Measurements from ENCODE around the gene FARS2.

The FARS2 gene

DNA sequence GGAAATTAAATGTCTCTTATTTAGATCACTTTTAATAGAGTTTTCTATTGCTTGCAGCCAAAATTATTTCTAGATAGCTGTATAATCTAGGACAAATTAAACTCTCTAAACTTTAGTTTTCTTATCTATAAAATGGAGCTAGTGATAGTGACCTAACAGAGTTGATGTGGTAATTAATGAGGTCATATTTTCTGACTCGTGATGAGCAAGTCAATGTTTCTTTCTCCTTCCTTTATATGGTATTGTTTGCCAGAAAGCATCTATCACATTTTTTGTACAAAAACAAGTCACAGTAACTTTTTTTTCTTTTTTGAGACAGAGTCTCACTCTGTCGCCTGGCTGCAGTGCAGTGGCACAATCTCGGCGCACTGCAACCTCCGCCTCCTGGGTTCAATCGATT, 267.7 kb downstream of the FARS2 start:
- Mint-ChIP-seq H3K36me3 (peaks cover 13% of the 10 kb centered on the region), H3K27ac (no peak overlapping the region), H3K4me1 (peaks cover 10% of the 10 kb centered on the region), H3K9me3 (no peaks in the 10 kb centered on the region), H3K4me3 (no peak overlapping the region), H3K27me3 (no peaks in the 10 kb centered on the region)
- DNase-seq (ENCODE audit: low spot score in 2 of 2) (no peak), ATAC-seq (ENCODE audit: low read depth) (no peak)

DNA sequence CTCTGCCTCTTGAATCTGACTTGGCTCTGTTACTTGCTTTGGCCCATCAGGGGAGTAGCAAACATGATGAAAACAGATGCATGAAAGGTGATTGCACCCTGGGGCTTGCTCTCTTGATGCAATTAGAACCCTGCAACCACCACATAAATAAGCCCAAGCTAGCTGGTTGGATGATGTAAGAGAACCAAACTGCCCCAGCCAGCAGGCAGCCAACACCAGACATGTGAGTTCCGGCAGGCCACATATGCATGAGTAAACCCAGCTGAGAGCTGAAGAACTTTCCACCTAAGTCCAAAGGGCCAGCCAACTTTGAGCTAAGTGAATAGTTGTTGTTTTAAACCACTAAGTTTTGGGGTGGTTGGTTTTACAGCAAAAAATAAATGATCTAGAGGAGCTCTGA, 268.4 kb downstream of the FARS2 start:
- peaks cover 7% of the 10 kb centered on the region for H3K4me1 Mint-ChIP-seq
- H3K4me3 Mint-ChIP-seq = no peak overlapping the region
- no peak overlapping the region for H3K27ac Mint-ChIP-seq
- DNase-seq (ENCODE audit: low spot score in 2 of 2) (no peak), ATAC-seq (ENCODE audit: low read depth) (no peak)
- no peaks in the 10 kb centered on the region for H3K9me3 Mint-ChIP-seq
- H3K36me3 Mint-ChIP-seq = peaks cover 18% of the 10 kb centered on the region
- H3K27me3 Mint-ChIP-seq = no peaks in the 10 kb centered on the region

DNA sequence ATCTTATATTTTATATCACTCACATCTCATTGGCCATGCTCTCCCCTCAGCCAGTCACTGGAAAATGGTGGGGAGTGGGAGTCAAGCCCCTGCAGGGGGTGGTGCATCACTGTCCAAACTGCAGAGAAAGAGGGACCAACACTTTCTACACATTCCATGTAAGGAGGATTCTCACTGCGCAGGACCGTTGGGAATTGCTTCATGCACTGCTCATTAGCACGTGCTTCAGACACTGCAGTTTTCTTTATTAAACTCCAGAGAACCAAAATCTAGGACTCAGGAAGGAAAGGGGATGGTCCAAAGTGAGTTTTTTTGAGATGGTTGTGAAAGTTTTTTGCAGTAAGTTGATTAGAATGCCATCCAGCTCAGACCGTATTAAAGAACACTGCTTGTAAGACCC, 269.8 kb downstream of the FARS2 start:
- Mint-ChIP-seq H3K4me1 (peaks cover 7% of the 10 kb centered on the region), H3K9me3 (no peaks in the 10 kb centered on the region), H3K27me3 (no peaks in the 10 kb centered on the region), H3K27ac (no peak overlapping the region), H3K36me3 (peaks cover 23% of the 10 kb centered on the region), H3K4me3 (no peak overlapping the region)
- ATAC-seq (ENCODE audit: low read depth) (no peak), DNase-seq (ENCODE audit: low spot score in 2 of 2) (no peak)

DNA sequence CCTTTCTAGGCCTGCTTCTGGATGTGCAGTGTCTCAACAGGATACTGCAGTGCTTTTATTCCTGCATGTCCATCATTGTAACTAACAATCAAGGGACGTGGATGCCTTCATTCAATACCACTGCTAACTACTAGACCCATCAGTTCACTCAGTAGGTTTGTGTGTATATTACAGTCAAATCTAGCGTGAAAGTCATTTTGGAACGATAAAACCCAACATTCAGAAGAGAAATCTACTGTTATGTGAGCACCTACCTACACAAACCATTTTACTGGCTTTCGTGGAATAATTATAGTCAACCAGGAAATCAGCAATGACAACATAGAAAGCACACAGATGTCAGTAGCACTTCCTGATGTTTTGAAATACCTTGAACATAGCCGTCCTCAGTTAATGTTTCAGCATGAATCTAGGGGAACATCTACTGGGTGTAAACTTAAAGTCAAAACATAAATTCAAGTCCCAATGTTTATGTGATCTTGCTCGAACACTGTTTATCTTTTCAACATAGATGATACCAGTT, 270.6 kb downstream of the FARS2 start:
- H3K27ac Mint-ChIP-seq = no peak overlapping the region
- no peak for DNase-seq (ENCODE audit: low spot score in 2 of 2)
- no peaks in the 10 kb centered on the region for H3K27me3 Mint-ChIP-seq
- H3K9me3 Mint-ChIP-seq = no peaks in the 10 kb centered on the region
- H3K4me3 Mint-ChIP-seq = no peak overlapping the region
- H3K4me1 Mint-ChIP-seq = peaks cover 7% of the 10 kb centered on the region
- H3K36me3 Mint-ChIP-seq = peaks cover 23% of the 10 kb centered on the region
- ATAC-seq (ENCODE audit: low read depth) = no peak

DNA sequence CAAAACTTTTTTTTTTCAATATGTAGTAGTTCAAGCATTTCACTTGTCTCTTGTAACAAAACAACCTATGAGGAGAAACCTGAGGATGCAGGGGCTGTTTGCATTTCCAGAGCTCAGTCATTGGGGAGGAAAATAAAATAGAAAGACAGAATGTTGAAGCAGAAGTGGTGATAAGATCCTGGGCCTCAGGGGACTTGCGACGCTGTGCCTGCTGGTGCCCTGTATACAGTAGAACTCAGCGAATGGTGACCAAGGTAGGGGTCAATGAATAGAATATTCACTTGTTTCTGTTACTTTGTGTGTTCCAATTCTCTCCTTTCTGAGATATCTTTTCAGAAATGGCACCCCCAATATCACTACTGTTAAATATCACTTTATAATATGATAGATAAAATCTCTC, 271.6 kb downstream of the FARS2 start:
- Mint-ChIP-seq H3K36me3 (peaks cover 22% of the 10 kb centered on the region), H3K4me1 (peaks cover 4% of the 10 kb centered on the region), H3K9me3 (no peaks in the 10 kb centered on the region), H3K4me3 (no peak overlapping the region), H3K27me3 (no peaks in the 10 kb centered on the region), H3K27ac (no peak overlapping the region)
- no peak for DNase-seq (ENCODE audit: low spot score in 2 of 2)
- ATAC-seq (ENCODE audit: low read depth) = no peak

DNA sequence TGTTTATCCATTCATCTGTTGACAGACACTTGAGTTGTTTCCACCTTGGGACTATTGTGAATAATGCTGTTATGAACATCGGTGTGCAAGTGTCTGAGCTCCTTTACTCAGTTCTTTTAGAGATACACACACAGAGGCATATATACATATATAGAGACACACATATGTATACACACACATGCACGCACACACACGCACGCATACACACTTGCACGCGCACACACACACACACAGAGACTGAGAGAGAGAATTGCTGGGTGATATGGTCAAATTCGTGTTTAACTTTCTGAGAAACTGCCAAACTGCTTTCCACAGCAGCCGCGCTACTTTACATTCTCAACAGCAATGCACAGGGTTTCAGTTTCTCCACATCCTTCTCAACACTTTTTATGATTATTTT, 273.3 kb downstream of the FARS2 start:
- peaks cover 22% of the 10 kb centered on the region for H3K36me3 Mint-ChIP-seq
- no peaks in the 10 kb centered on the region for H3K9me3 Mint-ChIP-seq
- DNase-seq (ENCODE audit: low spot score in 2 of 2) (no peak), ATAC-seq (ENCODE audit: low read depth) (no peak)
- no peak overlapping the region for H3K4me3 Mint-ChIP-seq
- no peaks in the 10 kb centered on the region for H3K4me1 Mint-ChIP-seq
- no peak overlapping the region for H3K27ac Mint-ChIP-seq
- H3K27me3 Mint-ChIP-seq = no peaks in the 10 kb centered on the region

DNA sequence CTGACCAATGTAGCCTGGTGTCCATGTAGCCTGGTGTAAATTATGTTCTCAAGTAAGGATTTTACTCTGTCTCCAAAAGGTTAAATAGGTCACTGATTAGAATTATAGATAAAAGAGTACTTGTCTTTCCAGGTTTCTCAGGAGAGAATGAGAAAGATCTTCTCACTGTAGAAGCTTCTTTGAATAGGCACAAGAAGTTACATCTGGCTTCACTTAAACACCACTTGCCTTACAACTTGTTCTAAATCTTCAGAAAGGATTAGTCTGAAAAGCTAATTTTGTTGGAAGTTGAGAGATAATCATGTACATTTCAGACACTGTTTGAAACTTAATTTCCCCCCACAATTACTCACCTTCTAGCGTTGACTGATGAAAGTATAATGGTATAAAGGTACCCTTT, 275.3 kb downstream of the FARS2 start:
- no peaks in the 10 kb centered on the region for H3K9me3 Mint-ChIP-seq
- DNase-seq (ENCODE audit: low spot score in 2 of 2) = no peak
- peaks cover 29% of the 10 kb centered on the region for H3K36me3 Mint-ChIP-seq
- no peak for ATAC-seq (ENCODE audit: low read depth)
- no peaks in the 10 kb centered on the region for H3K4me1 Mint-ChIP-seq
- H3K27ac Mint-ChIP-seq = no peak overlapping the region
- H3K27me3 Mint-ChIP-seq = no peaks in the 10 kb centered on the region
- H3K4me3 Mint-ChIP-seq = no peak overlapping the region

DNA sequence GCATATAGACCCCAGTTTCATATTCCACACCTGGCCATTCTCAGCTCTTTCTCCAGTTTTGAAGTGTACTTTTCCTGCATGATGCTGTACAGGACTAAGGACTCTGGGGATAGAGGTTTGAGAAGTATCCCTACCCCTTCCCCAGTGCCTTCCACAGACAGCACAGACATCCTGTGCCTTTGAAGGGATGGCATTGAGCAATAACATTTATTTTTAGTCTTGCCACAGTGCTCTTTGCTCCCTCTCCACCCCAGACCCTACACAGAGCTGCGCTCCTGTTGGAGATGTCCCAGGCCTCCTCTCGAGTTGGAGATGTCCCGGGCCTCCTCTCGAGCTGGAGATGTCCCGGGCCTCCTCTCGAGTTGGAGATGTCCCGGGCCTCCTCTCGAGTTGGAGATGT, 275.8 kb downstream of the FARS2 start:
- Mint-ChIP-seq H3K27me3 (no peaks in the 10 kb centered on the region), H3K27ac (no peak overlapping the region), H3K4me3 (no peak overlapping the region), H3K4me1 (no peaks in the 10 kb centered on the region), H3K9me3 (no peaks in the 10 kb centered on the region), H3K36me3 (peaks cover 28% of the 10 kb centered on the region)
- ATAC-seq (ENCODE audit: low read depth) = no peak
- no peak for DNase-seq (ENCODE audit: low spot score in 2 of 2)

DNA sequence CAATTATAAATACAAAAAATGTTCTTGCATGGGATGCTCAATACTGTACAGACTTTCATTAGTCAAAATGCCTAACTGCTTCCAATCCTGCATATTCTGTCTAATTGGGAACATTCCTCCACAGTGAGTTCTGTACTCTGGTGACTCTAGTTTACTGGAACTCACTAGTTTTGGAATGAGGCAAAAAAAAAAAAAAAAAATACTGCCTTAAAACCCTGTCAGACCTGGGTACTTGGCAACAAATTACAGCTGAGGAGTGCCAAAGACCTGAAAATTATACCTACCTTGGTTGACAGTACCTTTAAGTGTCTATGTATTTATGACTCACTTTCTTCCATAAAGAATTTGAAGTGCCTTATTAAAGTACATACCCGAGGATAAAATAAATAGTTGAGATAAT, 276.7 kb downstream of the FARS2 start:
- Mint-ChIP-seq H3K4me1 (no peaks in the 10 kb centered on the region), H3K27me3 (no peaks in the 10 kb centered on the region), H3K4me3 (no peak overlapping the region), H3K36me3 (peaks cover 27% of the 10 kb centered on the region), H3K27ac (no peak overlapping the region), H3K9me3 (no peaks in the 10 kb centered on the region)
- ATAC-seq (ENCODE audit: low read depth) = no peak
- no peak for DNase-seq (ENCODE audit: low spot score in 2 of 2)

DNA sequence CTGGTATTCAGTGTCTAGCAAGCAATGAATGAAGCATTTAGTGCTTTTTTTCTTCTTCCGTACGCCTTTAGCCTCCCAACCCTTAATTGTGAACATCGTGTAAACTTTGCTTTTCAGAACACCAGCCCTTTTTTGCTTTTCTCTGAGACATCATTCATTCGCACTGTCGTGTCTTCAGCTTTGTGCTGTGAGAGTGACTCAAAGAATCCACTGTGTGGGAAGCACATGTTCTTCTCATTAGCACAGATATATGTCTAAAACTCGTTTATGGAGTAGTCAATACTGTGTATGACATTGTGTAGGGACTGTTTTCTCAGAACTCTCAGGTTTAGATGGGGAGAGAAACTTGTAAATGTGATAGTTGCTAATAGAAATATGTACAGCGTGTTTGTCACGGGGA, 279.1 kb downstream of the FARS2 start:
- Mint-ChIP-seq H3K4me3 (no peak overlapping the region), H3K36me3 (peaks cover 26% of the 10 kb centered on the region), H3K27ac (no peak overlapping the region), H3K9me3 (no peaks in the 10 kb centered on the region), H3K4me1 (no peaks in the 10 kb centered on the region), H3K27me3 (no peaks in the 10 kb centered on the region)
- DNase-seq (ENCODE audit: low spot score in 2 of 2) = no peak
- ATAC-seq (ENCODE audit: low read depth) = no peak

DNA sequence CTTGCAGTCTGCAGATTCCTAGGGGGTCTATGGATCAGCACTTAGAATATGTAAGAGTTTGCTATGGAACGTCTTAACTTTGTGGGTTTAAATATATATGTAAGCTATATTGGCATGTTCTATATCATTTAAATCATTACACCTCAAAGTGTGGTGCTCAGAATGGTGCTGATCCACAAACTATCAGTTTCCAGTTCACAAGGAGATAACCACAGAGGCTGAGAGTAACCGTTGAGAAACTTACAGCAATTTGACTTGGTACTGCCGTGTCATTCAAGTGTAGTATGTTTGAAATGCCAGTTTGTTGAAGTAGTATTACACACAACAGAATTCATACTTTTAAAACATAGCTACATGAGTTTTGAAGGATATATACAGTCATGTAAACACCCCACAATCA, 279.7 kb downstream of the FARS2 start:
- peaks cover 29% of the 10 kb centered on the region for H3K36me3 Mint-ChIP-seq
- H3K4me3 Mint-ChIP-seq = no peak overlapping the region
- H3K4me1 Mint-ChIP-seq = no peaks in the 10 kb centered on the region
- DNase-seq (ENCODE audit: low spot score in 2 of 2) = no peak
- no peak overlapping the region for H3K27ac Mint-ChIP-seq
- H3K9me3 Mint-ChIP-seq = no peaks in the 10 kb centered on the region
- no peaks in the 10 kb centered on the region for H3K27me3 Mint-ChIP-seq
- ATAC-seq (ENCODE audit: low read depth) = no peak

DNA sequence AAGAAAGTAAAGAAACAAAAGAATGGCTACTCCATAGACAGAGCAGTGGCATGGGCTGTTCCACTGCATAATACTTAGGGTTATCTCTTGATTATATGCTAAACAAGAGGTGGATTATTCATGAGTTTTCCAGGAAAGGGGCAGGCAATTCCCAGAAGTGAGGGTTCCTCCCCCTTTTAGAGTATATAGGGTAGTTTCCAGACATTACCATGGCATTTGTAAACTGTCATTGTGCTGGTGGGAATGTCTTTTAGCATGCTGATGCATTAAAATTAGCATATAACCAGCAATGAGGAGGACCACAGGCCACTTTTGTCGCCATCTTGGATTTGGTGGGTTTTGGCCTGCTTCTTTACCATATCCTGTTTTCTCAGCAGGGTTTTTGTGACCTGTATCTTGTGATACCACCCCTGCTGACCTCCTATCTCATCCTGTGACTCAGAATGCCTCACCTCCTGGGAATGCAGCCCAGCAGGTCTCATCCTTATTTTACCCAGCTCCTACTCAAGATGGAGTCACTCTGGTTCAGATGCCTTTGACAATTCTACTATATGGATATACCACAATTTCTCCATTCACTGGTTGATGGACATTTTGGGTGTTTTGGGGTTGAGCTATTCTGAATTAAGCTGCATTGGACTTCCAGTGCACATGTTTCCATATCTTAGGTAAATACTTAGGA, 280.6 kb downstream of the FARS2 start:
- H3K27me3 Mint-ChIP-seq = no peaks in the 10 kb centered on the region
- H3K27ac Mint-ChIP-seq = no peak overlapping the region
- no peaks in the 10 kb centered on the region for H3K9me3 Mint-ChIP-seq
- ATAC-seq (ENCODE audit: low read depth) (no peak), DNase-seq (ENCODE audit: low spot score in 2 of 2) (no peak)
- no peaks in the 10 kb centered on the region for H3K4me1 Mint-ChIP-seq
- H3K36me3 Mint-ChIP-seq = peaks cover 32% of the 10 kb centered on the region
- H3K4me3 Mint-ChIP-seq = no peak overlapping the region

DNA sequence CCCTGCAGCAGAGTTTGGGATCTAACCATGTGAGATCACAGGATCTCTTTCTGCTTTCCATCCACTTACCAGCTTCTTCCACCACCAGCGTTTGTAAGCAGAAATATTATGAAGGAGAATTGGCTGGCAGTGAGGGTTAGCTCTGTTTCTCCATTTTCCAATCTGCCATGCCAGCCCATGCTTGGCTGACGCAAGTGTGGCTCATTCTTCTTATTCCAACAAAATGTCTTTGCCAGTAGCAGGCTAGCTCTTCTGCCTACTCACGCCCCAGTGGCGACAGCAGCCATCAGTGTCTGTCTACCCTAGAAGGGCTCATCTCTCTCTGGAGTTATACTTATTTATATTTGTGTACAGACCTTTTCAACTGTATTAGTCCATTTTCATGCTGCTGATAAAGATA, 286.2 kb downstream of the FARS2 start:
- ATAC-seq (ENCODE audit: low read depth) (no peak), DNase-seq (ENCODE audit: low spot score in 2 of 2) (no peak)
- Mint-ChIP-seq H3K9me3 (peaks cover 7% of the 10 kb centered on the region), H3K27ac (no peak overlapping the region), H3K4me3 (no peak overlapping the region), H3K27me3 (no peaks in the 10 kb centered on the region), H3K36me3 (peaks cover 47% of the 10 kb centered on the region), H3K4me1 (no peaks in the 10 kb centered on the region)

DNA sequence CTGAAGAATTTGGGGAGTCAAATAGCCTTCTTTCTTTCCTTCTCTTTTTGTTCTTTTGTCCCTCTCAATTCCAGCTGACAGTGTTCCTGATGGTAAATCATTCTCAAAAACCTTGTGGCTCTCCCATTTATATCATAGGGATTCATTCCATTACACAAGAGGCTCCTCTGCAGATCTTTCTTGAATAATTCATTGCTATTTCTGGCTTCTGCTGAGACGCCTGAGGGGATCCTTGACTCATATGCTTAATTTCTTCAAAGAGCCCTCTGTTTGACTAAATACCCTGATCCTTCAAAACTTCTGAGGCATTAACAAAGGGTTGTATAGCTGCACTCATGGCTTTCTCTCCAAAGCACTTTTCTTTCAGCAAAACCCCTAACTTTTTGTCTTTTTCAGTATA, 289.3 kb downstream of the FARS2 start:
- Mint-ChIP-seq H3K27ac (no peak overlapping the region), H3K4me1 (no peaks in the 10 kb centered on the region), H3K4me3 (no peak overlapping the region), H3K36me3 (peaks cover 39% of the 10 kb centered on the region), H3K27me3 (no peaks in the 10 kb centered on the region), H3K9me3 (peaks cover 7% of the 10 kb centered on the region)
- no peak for ATAC-seq (ENCODE audit: low read depth)
- DNase-seq (ENCODE audit: low spot score in 2 of 2) = no peak

DNA sequence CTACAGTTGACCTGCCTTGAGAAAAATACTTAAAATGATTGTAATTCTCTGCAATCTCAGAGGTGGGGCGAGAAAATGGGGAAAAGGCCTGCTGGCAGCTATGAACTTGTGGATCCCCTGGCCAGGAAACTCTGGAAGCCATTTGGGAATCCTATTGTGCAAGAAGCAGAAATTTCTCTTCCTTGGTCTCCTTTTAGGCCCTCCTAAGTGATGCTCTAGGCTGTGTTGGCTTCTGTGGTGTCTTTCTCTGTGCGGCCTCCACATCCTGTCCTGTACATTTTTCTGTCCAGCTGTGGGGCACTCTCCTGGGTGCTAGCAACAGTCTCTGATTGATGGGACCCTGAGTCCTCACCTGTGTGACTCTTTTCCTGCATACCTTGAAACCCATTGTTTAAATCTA, 290.9 kb downstream of the FARS2 start:
- DNase-seq (ENCODE audit: low spot score in 2 of 2) (no peak), ATAC-seq (ENCODE audit: low read depth) (no peak)
- Mint-ChIP-seq H3K36me3 (peaks cover 33% of the 10 kb centered on the region), H3K27ac (no peak overlapping the region), H3K9me3 (peaks cover 7% of the 10 kb centered on the region), H3K4me1 (no peaks in the 10 kb centered on the region), H3K4me3 (no peak overlapping the region), H3K27me3 (no peaks in the 10 kb centered on the region)

All from memory B cell (primary cell).